HG02610 (cell line): ENCODE results near the gene SRGAP3.

ENCODE experiments used
- ATAC-seq: cut with Tn5 transposase; IDR thresholded peaks from one replicate; pipeline ENCODE4 v1.9.1; 2021; ENCODE audit warnings: mild to moderate bottlenecking, moderate library complexity; ENCODE audit not compliant: unreplicated experiment

Gene SRGAP3

GRCh38 chr3:9229325-9229724, 20.1 kb downstream of the SRGAP3 start:
- no peak for ATAC-seq

GRCh38 chr3:9226326-9226725, 23.1 kb downstream of the SRGAP3 start:
- no peak for ATAC-seq

GRCh38 chr3:9225268-9225667, 24.2 kb downstream of the SRGAP3 start:
- ATAC-seq = no peak

GRCh38 chr3:9224490-9224889, 25.0 kb downstream of the SRGAP3 start:
- ATAC-seq = peak; percentile 97

- ATAC-seq = no peak
These were observed 25.8 kb downstream of the SRGAP3 start for GRCh38 chr3:9223672-9224071.

GRCh38 chr3:9222956-9223639, 26.3 kb downstream of the SRGAP3 start:
- no peak for ATAC-seq

- no peak for ATAC-seq
These were observed 27.4 kb downstream of the SRGAP3 start for GRCh38 chr3:9222049-9222448.

- ATAC-seq = no peak
These were observed 31.0 kb downstream of the SRGAP3 start for GRCh38 chr3:9218514-9218846.

- ATAC-seq = no peak
These were observed 31.5 kb downstream of the SRGAP3 start for GRCh38 chr3:9217784-9218513.

GRCh38 chr3:9216736-9217135, 32.7 kb downstream of the SRGAP3 start:
- ATAC-seq = no peak

- ATAC-seq = no peak
These were observed 34.8 kb downstream of the SRGAP3 start for GRCh38 chr3:9214599-9214998.

GRCh38 chr3:9214185-9214584, 35.3 kb downstream of the SRGAP3 start:
- ATAC-seq = no peak

- no peak for ATAC-seq
These were observed 36.3 kb downstream of the SRGAP3 start for GRCh38 chr3:9213019-9213634.

GRCh38 chr3:9211155-9211950, 38.1 kb downstream of the SRGAP3 start:
- no peak for ATAC-seq

- ATAC-seq = no peak
These were observed 39.7 kb downstream of the SRGAP3 start for GRCh38 chr3:9209777-9210176.

GRCh38 chr3:9208605-9209152, 40.8 kb downstream of the SRGAP3 start:
- ATAC-seq = no peak

GRCh38 chr3:9207116-9207763, 42.2 kb downstream of the SRGAP3 start:
- no peak for ATAC-seq

- ATAC-seq = no peak
These were observed 43.2 kb downstream of the SRGAP3 start for GRCh38 chr3:9206287-9206686.

- ATAC-seq = no peak
These were observed 43.9 kb downstream of the SRGAP3 start for GRCh38 chr3:9205345-9206143.
